Motor neuron (in vitro differentiated cells): Measurements from ENCODE around the gene TGM3. TPM values are rescaled to one million over a fixed set of nuclear protein-coding genes. Genes with fewer than 3 reads are reported as not detected.
A peak's percentile ranks its signal among the peaks of the same experiment; 100 is the strongest.

Source experiments
- ATAC-seq, 8 experiments: fragments of 200-7000 bp; cut with Tn5 transposase; replicated peaks in 6 of 8; 2 replicates each; pipeline ENCODE4 v1.8.0; 2021; ENCODE audit warnings: mild to moderate bottlenecking in 8 of 8, moderate library complexity in 8 of 8
- H3K27ac ChIP-seq, 2 donors: fragments of 250-450 bp; sonication (Bioruptor Pico); 2 replicates each; pipeline ENCODE4 v1.9.0; 2021; ENCODE audit warnings: antibody characterized with exemption in 2 of 2, mild to moderate bottlenecking in 2 of 2, moderate library complexity in 1 of 2
- H3K4me1 ChIP-seq, 2 donors: fragments of 250-450 bp; sonication (Bioruptor Pico); replicated peaks in 1 of 2; 2 replicates each; pipeline ENCODE4 v1.6.1; 2021; ENCODE audit warnings: antibody characterized with exemption in 2 of 2, mild to moderate bottlenecking in 2 of 2, moderate library complexity in 1 of 2
- H3K4me3 ChIP-seq, 5 donors: fragments of 250-450 bp; sonication (Bioruptor Pico); 2 replicates each; pipeline ENCODE4 v1.9.0; 2021; ENCODE audit warnings: antibody characterized with exemption in 5 of 5, mild to moderate bottlenecking in 5 of 5, moderate library complexity in 4 of 5
- WGBS, 10 experiments: fragments of 450-650 bp; shearing (Covaris generic); methylation state at CpG; one replicate each; pipeline ENCODE4 v1.0.0; 2022; 5-methylcytosine and 5-hydroxymethylcytosine counted together
- in situ Hi-C, 9 experiments: fragments of 400-800 bp; cut with MboI; loops; one replicate each; pipeline ENCODE4 v1.15.0; 2021; ENCODE audit warnings: low sequenced_read_pairs in 9 of 9, low pct_unique_long_range_greater_than_20kb in 2 of 9; ENCODE audit not compliant: unreplicated experiment in 9 of 9
- total RNA-seq, 8 experiments: library from RNA; unstranded; fragments of 300-600 nt; gene quantifications; 2 replicates each; pipeline versions ENCODE4 v1.2.3 to v1.2.4, GENCODE V29; 2022

Gene TGM3
- total RNA-seq = 1 to 10 TPM in 1 of 8 experiments, under 1 TPM in 5, not detected in 2; 0.05 to 2.8 (median 0.30) TPM

GRCh38 chr20:2295886-2296515, at the start of gene TGM3:
Gene TGM3 (plus strand): TSS chr20:2296001. CDS start chr20:2296064, 63 bp downstream.
- in situ Hi-C loops = no loop called here
- Histone ChIP-seq H3K27ac (no peak within 1 kb of the TSS), H3K4me1 (peaks cover 0 to 3% of the 10 kb centered on the region in 2 donors), H3K4me3 (no peak within 1 kb of the TSS)
- peak in 3 of 8 experiments; percentile 39 to 54 (median 49) for ATAC-seq
- WGBS, 10 experiments = 32 to 80% (median 64%) methylated on average over 1 to 8 of the region's 13 CpGs; no CpG with 5 or more reads in 2 of the 10 experiments

- H3K4me3 ChIP-seq = no peak overlapping the region
- H3K27ac ChIP-seq = no peak overlapping the region
- peaks cover 8 to 17% of the 10 kb centered on the region in 2 donors for H3K4me1 ChIP-seq
- in situ Hi-C loops = no loop called here
- 0 to 24% (median 19%) methylated on average over 1 to 3 of the region's 3 CpGs; no CpG with 5 or more reads in 5 of the 10 experiments for WGBS, 10 experiments
- ATAC-seq = peak in 6 of 8 experiments; percentile 22 to 95 (median 68)
Observed at GRCh38 chr20:2246069-2246491, 49.7 kb upstream of the TGM3 start.

- ATAC-seq = no peak
- 80 to 100% (median 89%) methylated on average over 2 to 5 of the region's 5 CpGs; no CpG with 5 or more reads in 1 of the 10 experiments for WGBS, 10 experiments
- Histone ChIP-seq H3K4me1 (peaks cover 8 to 17% of the 10 kb centered on the region in 2 donors), H3K4me3 (no peak overlapping the region), H3K27ac (no peak overlapping the region)
- in situ Hi-C loops = no loop called here
Observed at GRCh38 chr20:2248837-2249236, 47.0 kb upstream of the TGM3 start.

- no peak for ATAC-seq
- no peak overlapping the region for H3K27ac ChIP-seq
- 0 to 88% (median 63%) methylated on average over 1 to 3 of the region's 3 CpGs; no CpG with 5 or more reads in 2 of the 10 experiments for WGBS, 10 experiments
- in situ Hi-C loops = no loop called here
- H3K4me3 ChIP-seq = no peak overlapping the region
- peaks cover 8 to 14% of the 10 kb centered on the region in 2 donors for H3K4me1 ChIP-seq
Observed at GRCh38 chr20:2249935-2250334, 45.9 kb upstream of the TGM3 start.

GRCh38 chr20:2252419-2252997, 43.3 kb upstream of the TGM3 start:
- Histone ChIP-seq H3K27ac (no peak overlapping the region), H3K4me3 (no peak overlapping the region), H3K4me1 (peaks cover 0 to 3% of the 10 kb centered on the region in 2 donors)
- in situ Hi-C loops = no loop called here
- WGBS, 10 experiments = 68 to 100% (median 87%) methylated on average over 3 to 6 of the region's 6 CpGs
- ATAC-seq = no peak

GRCh38 chr20:2253256-2253655, 42.5 kb upstream of the TGM3 start:
- no peak for ATAC-seq
- no peak overlapping the region for H3K27ac ChIP-seq
- 67 to 98% (median 86%) methylated on average over 4 to 10 of the region's 10 CpGs for WGBS, 10 experiments
- in situ Hi-C loops = no loop called here
- H3K4me1 ChIP-seq = peaks cover 0 to 3% of the 10 kb centered on the region in 2 donors
- H3K4me3 ChIP-seq = no peak overlapping the region

GRCh38 chr20:2254333-2254732, 41.5 kb upstream of the TGM3 start:
- in situ Hi-C loops = no loop called here
- H3K4me3 ChIP-seq = no peak overlapping the region
- WGBS, 10 experiments = 0 to 100% (median 74%) methylated on average over 1 of the region's 1 CpG; no CpG with 5 or more reads in 2 of the 10 experiments

GRCh38 chr20:2255926-2256531, 39.8 kb upstream of the TGM3 start:
- WGBS, 10 experiments = 14 to 100% (median 77%) methylated on average over 1 to 6 of the region's 9 CpGs; no CpG with 5 or more reads in 3 of the 10 experiments
- no peak for ATAC-seq
- H3K4me1 ChIP-seq = peaks cover 0 to 3% of the 10 kb centered on the region in 2 donors
- in situ Hi-C loops = no loop called here
- H3K27ac ChIP-seq = no peak overlapping the region
- no peak overlapping the region for H3K4me3 ChIP-seq

More at GRCh38 chr20:2254333-2254732, 41.5 kb upstream of the TGM3 start:
- H3K4me1 ChIP-seq = peaks cover 0 to 3% of the 10 kb centered on the region in 2 donors
- no peak overlapping the region for H3K27ac ChIP-seq
- ATAC-seq = no peak

- in situ Hi-C loops = no loop called here
- 25 to 100% (median 75%) methylated on average over 1 to 5 of the region's 6 CpGs; no CpG with 5 or more reads in 5 of the 10 experiments for WGBS, 10 experiments
Observed at GRCh38 chr20:2259731-2260130, 36.1 kb upstream of the TGM3 start.

GRCh38 chr20:2260250-2260649, 35.6 kb upstream of the TGM3 start:
- 75 to 94% (median 83%) methylated on average over 1 to 6 of the region's 9 CpGs; no CpG with 5 or more reads in 3 of the 10 experiments for WGBS, 10 experiments
- no peak for ATAC-seq
- Histone ChIP-seq H3K4me3 (no peak overlapping the region), H3K4me1 (peaks cover 3% of the 10 kb centered on the region in 2 donors), H3K27ac (no peak overlapping the region)
- in situ Hi-C loops = no loop called here

More at GRCh38 chr20:2259731-2260130, 36.1 kb upstream of the TGM3 start:
- no peak overlapping the region for H3K27ac ChIP-seq
- H3K4me3 ChIP-seq = no peak overlapping the region
- no peak for ATAC-seq
- peaks cover 3% of the 10 kb centered on the region in 2 donors for H3K4me1 ChIP-seq

GRCh38 chr20:2261046-2261485, 34.7 kb upstream of the TGM3 start:
- ATAC-seq = peak in 1 of 8 experiments; percentile 20
- WGBS, 10 experiments = 18 to 72% (median 70%) methylated on average over 2 to 7 of the region's 8 CpGs; no CpG with 5 or more reads in 5 of the 10 experiments

GRCh38 chr20:2261629-2262028, 34.2 kb upstream of the TGM3 start:
- ATAC-seq = no peak
- 70 to 100% (median 90%) methylated on average over 1 to 4 of the region's 4 CpGs; no CpG with 5 or more reads in 1 of the 10 experiments for WGBS, 10 experiments
- Histone ChIP-seq H3K27ac (no peak overlapping the region), H3K4me3 (no peak overlapping the region), H3K4me1 (peaks cover 2 to 3% of the 10 kb centered on the region in 2 donors)
- in situ Hi-C loops = no loop called here

More at GRCh38 chr20:2261046-2261485, 34.7 kb upstream of the TGM3 start:
- no peak overlapping the region for H3K27ac ChIP-seq
- H3K4me1 ChIP-seq = peaks cover 3% of the 10 kb centered on the region in 2 donors
- no peak overlapping the region for H3K4me3 ChIP-seq
- in situ Hi-C loops = no loop called here

- in situ Hi-C loops = no loop called here
- H3K27ac ChIP-seq = no peak overlapping the region
- H3K4me1 ChIP-seq = peaks cover 0 to 3% of the 10 kb centered on the region in 2 donors
- ATAC-seq = no peak
- 64 to 100% (median 93%) methylated on average over 1 to 3 of the region's 3 CpGs for WGBS, 10 experiments
- H3K4me3 ChIP-seq = no peak overlapping the region
Observed at GRCh38 chr20:2264118-2264517, 31.7 kb upstream of the TGM3 start.
